HG03432 (cell line): ENCODE results near the gene TAF11L3.
"Not testable (repeated sequence)": the region's sequence is repeated elsewhere in the genome, so short reads cannot be mapped to it uniquely, and the experiment has no call there.

ENCODE experiments used
- ATAC-seq: cut with Tn5 transposase; IDR thresholded peaks from one replicate; pipeline ENCODE4 v1.9.1; 2021; ENCODE audit warnings: mild to moderate bottlenecking, moderate library complexity; ENCODE audit not compliant: unreplicated experiment

The TAF11L3 gene

GRCh38 chr5:17518067-17518466, at the start of gene TAF11L3:
Gene TAF11L3 (plus strand): TSS chr5:17518367.
- ATAC-seq = not testable (repeated sequence)

GRCh38 chr5:17470064-17470463, 48.1 kb upstream of the TAF11L3 start:
- no peak for ATAC-seq

GRCh38 chr5:17475064-17475463, 43.1 kb upstream of the TAF11L3 start:
- ATAC-seq = not testable (repeated sequence)

GRCh38 chr5:17477043-17477442, 41.1 kb upstream of the TAF11L3 start:
- no peak for ATAC-seq

GRCh38 chr5:17477573-17478265, 40.4 kb upstream of the TAF11L3 start:
- ATAC-seq = no peak

- ATAC-seq = no peak
Observed at GRCh38 chr5:17481378-17481777, 36.8 kb upstream of the TAF11L3 start.

GRCh38 chr5:17482790-17483189, 35.4 kb upstream of the TAF11L3 start:
- ATAC-seq = no peak

GRCh38 chr5:17486464-17487173, 31.5 kb upstream of the TAF11L3 start:
- ATAC-seq = not testable (repeated sequence)

GRCh38 chr5:17487174-17487512, 31.0 kb upstream of the TAF11L3 start:
- no peak for ATAC-seq

- not testable (repeated sequence) for ATAC-seq
Observed at GRCh38 chr5:17491257-17491656, 26.9 kb upstream of the TAF11L3 start.

GRCh38 chr5:17492770-17493169, 25.4 kb upstream of the TAF11L3 start:
- ATAC-seq = no peak

GRCh38 chr5:17497446-17497845, 20.7 kb upstream of the TAF11L3 start:
- ATAC-seq = no peak

- not testable (repeated sequence) for ATAC-seq
Observed at GRCh38 chr5:17497931-17498330, 20.2 kb upstream of the TAF11L3 start, which contains the start of gene TAF11L2. Gene TAF11L2 (plus strand): TSS chr5:17498231.

- no peak for ATAC-seq
Observed at GRCh38 chr5:17511775-17512325, 6.3 kb upstream of the TAF11L3 start.

GRCh38 chr5:17517526-17517925, 641 bp upstream of the TAF11L3 start:
- ATAC-seq = not testable (repeated sequence)

GRCh38 chr5:17519508-17519907, 1.3 kb downstream of the TAF11L3 start:
- not testable (repeated sequence) for ATAC-seq

- ATAC-seq = not testable (repeated sequence)
Observed at GRCh38 chr5:17521501-17521900, 3.3 kb downstream of the TAF11L3 start, which contains the start of gene TAF11L4. Gene TAF11L4 (plus strand): TSS chr5:17521801.

- ATAC-seq = not testable (repeated sequence)
Observed at GRCh38 chr5:17524935-17525334, 6.8 kb downstream of the TAF11L3 start, which contains the start of gene TAF11L5. Gene TAF11L5 (plus strand): TSS chr5:17525235.

- ATAC-seq = not testable (repeated sequence)
Observed at GRCh38 chr5:17526504-17526903, 8.3 kb downstream of the TAF11L3 start.

GRCh38 chr5:17528369-17528768, 10.2 kb downstream of the TAF11L3 start, which contains the start of gene TAF11L6:
Gene TAF11L6 (plus strand): TSS chr5:17528669.
- ATAC-seq = not testable (repeated sequence)
